ENCODE data around the gene NEAT1. TPM values are rescaled to one million over a fixed set of nuclear protein-coding genes. Genes with fewer than 3 reads are reported as not detected.
A peak's percentile ranks its signal among the peaks of the same experiment; 100 is the strongest.

The NEAT1 gene
- total and polyA plus RNA-seq, 9 of the 15 experiments (the other 6 are each of a cell fraction or from before 2014, with no cell fraction given), result 20.1 to 389 (median 62.8) TPM

DNA sequence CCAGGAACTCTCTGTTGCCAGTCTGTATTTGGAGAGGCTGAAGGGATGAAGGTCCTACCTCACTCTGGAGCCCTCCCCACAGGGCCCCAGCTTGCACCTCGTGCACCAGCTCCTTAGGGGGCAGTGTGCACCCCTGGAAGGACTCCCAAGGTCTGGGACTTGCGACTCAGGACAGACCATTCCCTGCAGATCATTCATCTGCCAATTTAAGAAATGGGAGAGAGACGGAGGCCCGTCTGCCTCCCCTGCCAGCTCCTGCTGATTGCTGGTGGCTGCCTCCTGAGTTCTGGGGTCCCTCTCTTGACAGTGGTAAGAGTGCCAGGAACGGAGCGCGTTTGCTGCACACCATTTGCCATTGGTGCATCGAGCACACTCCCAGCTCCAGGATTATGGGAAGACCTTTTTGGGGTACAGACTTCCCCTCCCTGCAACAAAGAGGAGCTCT is 48.9 kb downstream of the NEAT1 start (continued):
- no peak for TF ChIP-seq TEAD4 (IDR thresholded peaks at IDR 0.05; ENCODE audit: low read length)
- TF ChIP-seq TEAD4 (CRISPR knock-in tag; IDR thresholded peaks at IDR 0.05; ENCODE audit: borderline replicate concordance), result no peak
- no peak for TF ChIP-seq PHB (CRISPR knock-in tag; IDR thresholded peaks at IDR 0.05)
- TF ChIP-seq, protein P1, sequence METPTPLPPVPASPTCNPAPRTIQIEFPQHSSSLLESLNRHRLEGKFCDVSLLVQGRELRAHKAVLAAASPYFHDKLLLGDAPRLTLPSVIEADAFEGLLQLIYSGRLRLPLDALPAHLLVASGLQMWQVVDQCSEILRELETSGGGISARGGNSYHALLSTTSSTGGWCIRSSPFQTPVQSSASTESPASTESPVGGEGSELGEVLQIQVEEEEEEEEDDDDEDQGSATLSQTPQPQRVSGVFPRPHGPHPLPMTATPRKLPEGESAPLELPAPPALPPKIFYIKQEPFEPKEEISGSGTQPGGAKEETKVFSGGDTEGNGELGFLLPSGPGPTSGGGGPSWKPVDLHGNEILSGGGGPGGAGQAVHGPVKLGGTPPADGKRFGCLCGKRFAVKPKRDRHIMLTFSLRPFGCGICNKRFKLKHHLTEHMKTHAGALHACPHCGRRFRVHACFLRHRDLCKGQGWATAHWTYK (CRISPR knock-in tag; IDR thresholded peaks at IDR 0.05), result no peak; the same call in 1 of the 2 replicates
- no peak for TF ChIP-seq NFE2 (IDR thresholded peaks at IDR 0.05; ENCODE audit: low read depth)
- no peak for TF ChIP-seq FIP1L1 (IDR thresholded peaks at IDR 0.05; ENCODE audit: low read depth, low read length, poor library complexity, severe bottlenecking)
- no peak for TF ChIP-seq TAF7 (tag; IDR thresholded peaks at IDR 0.05)
- peak; percentile 51 for TF ChIP-seq SMAD1 (IDR thresholded peaks at IDR 0.05; ENCODE audit: low read depth, low read length, partially characterized antibody)
- no peak for TF ChIP-seq BACH1 (tag; IDR thresholded peaks at IDR 0.05)
- no peak for TF ChIP-seq ZNF124 (CRISPR knock-in tag; IDR thresholded peaks at IDR 0.05)
- peak; percentile 58 for TF ChIP-seq CREM (IDR thresholded peaks at IDR 0.05; ENCODE audit: low read depth)
- TF ChIP-seq GTF2A2 (tag; IDR thresholded peaks at IDR 0.05), result no peak
- no peak for TF ChIP-seq NCOA6 (IDR thresholded peaks at IDR 0.05)
- no peak for TF ChIP-seq SP2 (IDR thresholded peaks at IDR 0.05; ENCODE audit: extremely low read depth, low read depth, low read length, poor library complexity, severe bottlenecking)
- TF ChIP-seq RAD21 (CRISPR knock-in tag; conservative IDR thresholded peaks at IDR 0.05 in 1 of 2, IDR thresholded peaks at IDR 0.05 in 1 of 2), result peak; percentile 76 to 91
- no peak for TF ChIP-seq MXI1 (IDR thresholded peaks at IDR 0.05; ENCODE audit: low read depth, low read length)
- TF ChIP-seq, protein P2, sequence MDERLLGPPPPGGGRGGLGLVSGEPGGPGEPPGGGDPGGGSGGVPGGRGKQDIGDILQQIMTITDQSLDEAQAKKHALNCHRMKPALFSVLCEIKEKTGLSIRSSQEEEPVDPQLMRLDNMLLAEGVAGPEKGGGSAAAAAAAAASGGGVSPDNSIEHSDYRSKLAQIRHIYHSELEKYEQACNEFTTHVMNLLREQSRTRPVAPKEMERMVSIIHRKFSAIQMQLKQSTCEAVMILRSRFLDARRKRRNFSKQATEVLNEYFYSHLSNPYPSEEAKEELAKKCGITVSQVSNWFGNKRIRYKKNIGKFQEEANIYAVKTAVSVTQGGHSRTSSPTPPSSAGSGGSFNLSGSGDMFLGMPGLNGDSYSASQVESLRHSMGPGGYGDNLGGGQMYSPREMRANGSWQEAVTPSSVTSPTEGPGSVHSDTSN (CRISPR knock-in tag; IDR thresholded peaks at IDR 0.05; ENCODE audit: low read depth), result no peak
- TF ChIP-seq, protein P2 (tag; conservative IDR thresholded peaks at IDR 0.05; ENCODE audit: low read depth), result 0 out of 2 replicates have a peak, but pooled peaks have one; percentile 10
- no peak for TF ChIP-seq CBX5 (IDR thresholded peaks at IDR 0.05; ENCODE audit: borderline replicate concordance, low read depth)
- no peak for TF ChIP-seq HMG20A (CRISPR knock-in tag; conservative IDR thresholded peaks at IDR 0.05)
- no peak for TF ChIP-seq LEF1 (IDR thresholded peaks at IDR 0.05)
- TF ChIP-seq, protein P3, sequence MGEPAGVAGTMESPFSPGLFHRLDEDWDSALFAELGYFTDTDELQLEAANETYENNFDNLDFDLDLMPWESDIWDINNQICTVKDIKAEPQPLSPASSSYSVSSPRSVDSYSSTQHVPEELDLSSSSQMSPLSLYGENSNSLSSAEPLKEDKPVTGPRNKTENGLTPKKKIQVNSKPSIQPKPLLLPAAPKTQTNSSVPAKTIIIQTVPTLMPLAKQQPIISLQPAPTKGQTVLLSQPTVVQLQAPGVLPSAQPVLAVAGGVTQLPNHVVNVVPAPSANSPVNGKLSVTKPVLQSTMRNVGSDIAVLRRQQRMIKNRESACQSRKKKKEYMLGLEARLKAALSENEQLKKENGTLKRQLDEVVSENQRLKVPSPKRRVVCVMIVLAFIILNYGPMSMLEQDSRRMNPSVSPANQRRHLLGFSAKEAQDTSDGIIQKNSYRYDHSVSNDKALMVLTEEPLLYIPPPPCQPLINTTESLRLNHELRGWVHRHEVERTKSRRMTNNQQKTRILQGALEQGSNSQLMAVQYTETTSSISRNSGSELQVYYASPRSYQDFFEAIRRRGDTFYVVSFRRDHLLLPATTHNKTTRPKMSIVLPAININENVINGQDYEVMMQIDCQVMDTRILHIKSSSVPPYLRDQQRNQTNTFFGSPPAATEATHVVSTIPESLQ (CRISPR knock-in tag; IDR thresholded peaks at IDR 0.05), result no peak

All from K562 (cell line).